ENCODE data around the gene NTMT2. TPM values are rescaled to one million over a fixed set of nuclear protein-coding genes. Genes with fewer than 3 reads are reported as not detected.

The NTMT2 gene
- total RNA-seq, 6 donors from 2014 or later, result not detected

- 74 to 76% methylated on average over 2 of the region's 2 CpGs for WGBS, 2 donors
- Histone ChIP-seq H3K27ac (no peak overlapping the region), H3K36me3 (no peaks in the 10 kb centered on the region), H3K4me1 (no peaks in the 10 kb centered on the region), H3K4me3 (no peak overlapping the region), H3K9me3 (peaks cover 0 to 4% (median 0%) of the 10 kb centered on the region in 4 donors), H3K27me3 (no peaks in the 10 kb centered on the region)
- no peak for TF ChIP-seq EP300 (IDR thresholded peaks at IDR 0.05)
- TF ChIP-seq CTCF (IDR thresholded peaks at IDR 0.05), result no peak
- no peak for TF ChIP-seq POLR2A (IDR thresholded peaks at IDR 0.05)
- no peak for TF ChIP-seq POLR2AphosphoS5 (IDR thresholded peaks at IDR 0.05)
- no peak for DNase-seq
- no peak for ATAC-seq (ENCODE audit: low FRiP score in 2 of 2)
These were observed 36.7 kb downstream of the NTMT2 start for GRCh38 chr1:170182442-170182841.

GRCh38 chr1:170192546-170192945, 46.8 kb downstream of the NTMT2 start:
- H3K4me3 ChIP-seq, result no peak overlapping the region
- peaks cover 0 to 7% (median 0%) of the 10 kb centered on the region in 4 donors for H3K9me3 ChIP-seq
- no peak overlapping the region for H3K27ac ChIP-seq
- H3K36me3 ChIP-seq, result no peaks in the 10 kb centered on the region
- no peak for DNase-seq
- H3K4me1 ChIP-seq, result no peaks in the 10 kb centered on the region
- H3K27me3 ChIP-seq, result no peaks in the 10 kb centered on the region
- TF ChIP-seq CTCF (IDR thresholded peaks at IDR 0.05), result no peak
- no peak for TF ChIP-seq EP300 (IDR thresholded peaks at IDR 0.05)
- TF ChIP-seq POLR2A (IDR thresholded peaks at IDR 0.05), result no peak
- no peak for TF ChIP-seq POLR2AphosphoS5 (IDR thresholded peaks at IDR 0.05)
- no peak for ATAC-seq (ENCODE audit: low FRiP score in 2 of 2)

- TF ChIP-seq CTCF (IDR thresholded peaks at IDR 0.05) (no peak), EP300 (IDR thresholded peaks at IDR 0.05) (no peak), POLR2AphosphoS5 (IDR thresholded peaks at IDR 0.05) (no peak), POLR2A (IDR thresholded peaks at IDR 0.05) (no peak)
- 89% methylated on average over 1 of the region's 1 CpG for WGBS, 2 donors
- Histone ChIP-seq H3K9me3 (peaks cover 0 to 5% (median 0%) of the 10 kb centered on the region in 4 donors), H3K27me3 (no peaks in the 10 kb centered on the region), H3K4me1 (no peaks in the 10 kb centered on the region), H3K4me3 (no peak overlapping the region), H3K27ac (no peak overlapping the region), H3K36me3 (no peaks in the 10 kb centered on the region)
- DNase-seq, result no peak
- ATAC-seq (ENCODE audit: low FRiP score in 2 of 2), result no peak
These were observed 48.7 kb downstream of the NTMT2 start for GRCh38 chr1:170194451-170194850.

GRCh38 chr1:170196490-170197236, 50.9 kb downstream of the NTMT2 start:
- no peak overlapping the region for H3K4me3 ChIP-seq
- H3K36me3 ChIP-seq, result no peaks in the 10 kb centered on the region
- ATAC-seq (ENCODE audit: low FRiP score in 2 of 2) (no peak), DNase-seq (no peak)
- H3K4me1 ChIP-seq, result peaks cover 0 to 5% (median 0%) of the 10 kb centered on the region in 4 donors
- H3K27me3 ChIP-seq, result no peaks in the 10 kb centered on the region
- TF ChIP-seq POLR2AphosphoS5 (IDR thresholded peaks at IDR 0.05), result no peak
- no peak for TF ChIP-seq EP300 (IDR thresholded peaks at IDR 0.05)
- TF ChIP-seq POLR2A (IDR thresholded peaks at IDR 0.05), result no peak
- TF ChIP-seq CTCF (IDR thresholded peaks at IDR 0.05), result no peak
- H3K27ac ChIP-seq, result no peak overlapping the region
- WGBS, 2 donors, result 65 to 74% methylated on average over 2 of the region's 2 CpGs
- H3K9me3 ChIP-seq, result no peaks in the 10 kb centered on the region

- H3K27ac ChIP-seq, result no peak overlapping the region
- no peak for TF ChIP-seq CTCF (IDR thresholded peaks at IDR 0.05)
- TF ChIP-seq POLR2A (IDR thresholded peaks at IDR 0.05), result no peak
- no peak for TF ChIP-seq POLR2AphosphoS5 (IDR thresholded peaks at IDR 0.05)
- no peak for TF ChIP-seq EP300 (IDR thresholded peaks at IDR 0.05)
- WGBS, 2 donors, result 89 to 95% methylated on average over 1 of the region's 1 CpG
- no peaks in the 10 kb centered on the region for H3K9me3 ChIP-seq
- H3K27me3 ChIP-seq, result no peaks in the 10 kb centered on the region
- no peaks in the 10 kb centered on the region for H3K36me3 ChIP-seq
- H3K4me3 ChIP-seq, result no peak overlapping the region
- DNase-seq, result no peak
- H3K4me1 ChIP-seq, result peaks cover 0 to 5% (median 0%) of the 10 kb centered on the region in 4 donors
- no peak for ATAC-seq (ENCODE audit: low FRiP score in 2 of 2)
These were observed 52.3 kb downstream of the NTMT2 start for GRCh38 chr1:170198090-170198489.
